Hepatocyte (in vitro differentiated cells): ENCODE measurements around the gene CDCA3.

Experiments
- CTCF ChIP-seq: fragments of 200-600 bp; sonication (generic); IDR thresholded peaks from 2 replicates; pipeline ENCODE4 v1.5.1; 2016; ENCODE audit warnings: antibody characterized with exemption, mild to moderate bottlenecking; ENCODE audit not compliant: poor library complexity
- EZH2phosphoT487 ChIP-seq: fragments of 200-600 bp; sonication (generic); IDR thresholded peaks from one replicate; pipeline ENCODE4 v1.6.1; 2018; ENCODE audit warnings: antibody characterized with exemption, mild to moderate bottlenecking, low read depth, moderate library complexity; ENCODE audit not compliant: unreplicated experiment, severe bottlenecking

GRCh38 chr12:6884539-6884938 lies 33.5 kb upstream of the CDCA3 start:
- TF ChIP-seq CTCF: no peak
- TF ChIP-seq EZH2phosphoT487: no peak
